HFF-Myc (cell line): ENCODE measurements around the gene ABTB1.
A peak's percentile ranks its signal among the peaks of the same experiment; 100 is the strongest.

ENCODE experiments used
- DNase-seq: peaks from one replicate; pipeline ENCODE4 v3.0.0-alpha.2; 2011; ENCODE audit warnings: low read depth; ENCODE audit errors: extremely low read depth
- H3K4me3 ChIP-seq: replicated peaks from 2 replicates; pipeline ENCODE4 v1.5.1; 2011; ENCODE audit warnings: low read depth, mild to moderate bottlenecking, control low read depth, low read length
- TF ChIP-seq, protein P1 (sequence below): IDR thresholded peaks from 2 replicates; pipeline ENCODE4 v1.5.1; 2012; ENCODE audit warnings: mild to moderate bottlenecking, low read depth, low read length, control low read depth; ENCODE audit errors: missing control alignments

The ABTB1 gene

DNA sequence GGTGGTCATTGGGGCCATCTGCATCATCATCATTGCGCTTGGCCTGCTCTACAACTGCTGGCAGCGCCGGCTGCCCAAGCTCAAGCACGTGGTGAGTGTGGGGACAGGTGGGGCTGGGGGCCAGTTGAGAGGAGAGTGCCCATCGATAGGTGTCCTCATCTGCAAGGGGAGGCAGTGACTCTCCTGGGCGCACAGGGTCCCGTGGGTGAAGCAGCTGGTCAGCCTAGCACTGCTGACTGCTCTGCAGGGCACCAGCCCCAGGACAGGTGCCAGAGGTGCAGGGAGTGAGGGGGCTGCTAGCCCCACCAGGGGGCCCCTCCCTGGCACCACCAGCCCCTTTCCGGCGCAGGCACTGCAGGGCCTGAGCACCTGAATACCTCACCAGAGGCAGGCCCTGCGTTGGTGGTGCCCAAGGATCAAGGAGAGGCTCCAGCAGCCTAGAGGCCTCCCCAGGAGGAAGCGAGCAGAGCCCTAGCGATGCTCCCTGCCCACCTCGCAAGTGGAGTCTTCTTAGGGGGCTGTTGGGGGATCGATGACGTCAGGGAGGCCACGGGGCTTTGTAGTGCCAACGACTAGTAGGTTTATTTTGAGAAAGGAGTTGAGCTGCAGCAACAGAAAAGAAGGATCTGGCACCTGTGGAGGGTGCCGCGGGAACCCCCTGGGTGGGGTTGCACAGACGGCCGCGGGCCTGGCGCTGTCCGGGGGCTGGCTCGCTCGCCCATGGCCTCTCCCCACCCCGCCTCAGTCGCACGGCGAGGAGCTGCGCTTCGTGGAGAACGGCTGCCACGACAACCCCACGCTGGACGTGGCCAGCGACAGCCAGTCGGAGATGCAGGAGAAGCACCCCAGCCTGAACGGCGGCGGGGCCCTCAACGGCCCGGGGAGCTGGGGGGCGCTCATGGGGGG, 976 bp upstream of the ABTB1 start:
- TF ChIP-seq, protein P1, sequence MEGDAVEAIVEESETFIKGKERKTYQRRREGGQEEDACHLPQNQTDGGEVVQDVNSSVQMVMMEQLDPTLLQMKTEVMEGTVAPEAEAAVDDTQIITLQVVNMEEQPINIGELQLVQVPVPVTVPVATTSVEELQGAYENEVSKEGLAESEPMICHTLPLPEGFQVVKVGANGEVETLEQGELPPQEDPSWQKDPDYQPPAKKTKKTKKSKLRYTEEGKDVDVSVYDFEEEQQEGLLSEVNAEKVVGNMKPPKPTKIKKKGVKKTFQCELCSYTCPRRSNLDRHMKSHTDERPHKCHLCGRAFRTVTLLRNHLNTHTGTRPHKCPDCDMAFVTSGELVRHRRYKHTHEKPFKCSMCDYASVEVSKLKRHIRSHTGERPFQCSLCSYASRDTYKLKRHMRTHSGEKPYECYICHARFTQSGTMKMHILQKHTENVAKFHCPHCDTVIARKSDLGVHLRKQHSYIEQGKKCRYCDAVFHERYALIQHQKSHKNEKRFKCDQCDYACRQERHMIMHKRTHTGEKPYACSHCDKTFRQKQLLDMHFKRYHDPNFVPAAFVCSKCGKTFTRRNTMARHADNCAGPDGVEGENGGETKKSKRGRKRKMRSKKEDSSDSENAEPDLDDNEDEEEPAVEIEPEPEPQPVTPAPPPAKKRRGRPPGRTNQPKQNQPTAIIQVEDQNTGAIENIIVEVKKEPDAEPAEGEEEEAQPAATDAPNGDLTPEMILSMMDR: no peak
- no peak for DNase-seq

DNA sequence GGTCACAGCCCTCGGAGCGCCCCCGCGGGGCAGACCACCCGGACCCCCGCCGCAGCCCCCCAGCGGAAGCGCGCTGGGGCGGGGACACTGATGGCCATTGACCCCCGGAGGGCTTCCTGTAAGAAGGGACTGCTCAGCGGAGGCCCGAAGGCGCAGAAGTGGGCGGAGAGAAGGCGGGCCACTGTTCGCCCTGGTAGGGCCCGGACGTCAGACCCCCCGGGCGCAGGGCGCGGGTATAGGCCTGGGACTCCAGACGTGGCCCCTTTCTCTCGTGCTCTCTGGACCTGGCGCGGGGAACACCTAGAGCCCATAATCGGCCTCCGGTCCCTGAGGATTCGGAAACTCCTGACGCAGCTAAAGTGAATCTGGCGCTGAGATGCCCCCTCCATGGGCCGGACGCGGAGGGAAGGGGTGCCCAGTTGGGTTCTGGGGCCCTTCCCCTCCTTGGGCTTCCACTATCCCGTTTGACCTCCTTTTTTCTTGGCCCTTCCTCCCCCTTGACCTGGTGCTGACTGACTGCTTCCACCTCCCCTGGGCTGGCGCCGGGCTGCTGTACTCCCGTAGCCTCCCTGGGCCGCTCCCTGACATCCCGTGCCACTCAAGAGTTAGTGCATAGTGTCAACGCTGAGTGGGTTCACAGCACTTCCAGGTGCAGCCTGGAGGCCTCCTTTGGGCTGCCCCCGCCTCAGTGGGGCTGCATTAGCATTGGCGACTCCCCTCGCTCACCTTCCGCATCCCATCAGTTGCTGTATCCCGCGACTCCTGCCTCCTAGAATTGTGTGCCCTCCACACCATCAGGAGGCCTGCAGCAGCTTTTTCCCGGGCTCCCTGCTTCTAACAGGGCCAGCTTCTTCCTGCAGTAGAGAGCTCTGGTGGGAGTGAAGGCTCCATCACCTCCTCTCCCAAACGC, 694 bp downstream of the ABTB1 start:
- DNase-seq: no peak
- peak overlapping the region; percentile 54 for H3K4me3 ChIP-seq
- TF ChIP-seq, protein P1: no peak

More for the DNA sequence above, 976 bp upstream of the ABTB1 start:
- H3K4me3 ChIP-seq: peak overlapping the region; percentile 54

DNA sequence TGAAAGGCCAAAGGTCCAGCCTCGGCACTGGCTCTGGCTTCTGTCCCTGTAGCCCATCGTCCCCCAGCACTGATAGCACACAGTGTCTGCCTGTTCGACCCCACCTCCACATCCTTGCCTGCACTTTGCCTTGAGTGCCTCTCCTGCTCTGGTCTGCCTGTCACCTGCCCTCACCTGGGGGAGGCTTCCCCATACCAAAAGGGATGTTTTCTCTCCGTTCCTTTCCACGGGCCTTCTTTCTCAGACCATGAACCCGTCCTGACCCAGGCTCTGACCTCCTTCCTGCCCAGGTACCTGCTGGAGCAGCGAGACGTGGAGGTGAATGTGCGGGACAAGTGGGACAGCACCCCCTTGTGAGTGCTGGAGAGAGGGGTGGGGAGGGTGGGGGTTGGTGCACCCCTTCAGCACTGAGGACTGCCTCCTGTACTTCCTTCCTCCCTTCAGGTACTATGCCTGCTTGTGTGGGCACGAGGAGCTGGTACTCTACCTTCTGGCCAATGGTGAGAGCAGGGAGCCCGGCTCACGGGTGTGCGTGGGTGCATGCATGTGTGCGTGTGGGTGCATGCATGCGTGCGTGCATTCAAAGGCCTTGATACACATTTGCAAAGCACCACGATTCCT, 1.5 kb downstream of the ABTB1 start:
- TF ChIP-seq, protein P1: no peak
- peak overlapping the region; percentile 54 for H3K4me3 ChIP-seq
- DNase-seq: no peak

DNA sequence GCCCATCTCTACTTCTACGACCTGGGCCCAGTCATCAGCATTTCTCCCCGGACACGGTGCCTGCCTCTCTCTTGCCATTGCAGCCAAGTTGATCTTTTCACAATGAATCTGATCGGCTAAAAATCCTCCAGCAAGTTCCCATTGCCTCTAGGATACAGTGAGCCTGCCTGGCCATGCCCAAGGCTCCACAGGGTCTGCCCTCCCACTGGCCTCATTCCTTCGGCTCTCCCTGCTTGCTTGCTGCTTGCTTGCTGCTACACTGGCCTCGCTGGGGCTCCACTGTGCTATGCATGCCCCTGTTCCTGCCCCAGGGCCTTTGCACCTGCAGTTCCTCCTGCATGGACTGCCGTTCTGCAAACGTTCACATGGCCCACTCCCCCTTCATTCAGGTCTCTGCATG, 2.0 kb downstream of the ABTB1 start:
- DNase-seq: no peak
- TF ChIP-seq, protein P1: no peak
- no peak overlapping the region for H3K4me3 ChIP-seq

DNA sequence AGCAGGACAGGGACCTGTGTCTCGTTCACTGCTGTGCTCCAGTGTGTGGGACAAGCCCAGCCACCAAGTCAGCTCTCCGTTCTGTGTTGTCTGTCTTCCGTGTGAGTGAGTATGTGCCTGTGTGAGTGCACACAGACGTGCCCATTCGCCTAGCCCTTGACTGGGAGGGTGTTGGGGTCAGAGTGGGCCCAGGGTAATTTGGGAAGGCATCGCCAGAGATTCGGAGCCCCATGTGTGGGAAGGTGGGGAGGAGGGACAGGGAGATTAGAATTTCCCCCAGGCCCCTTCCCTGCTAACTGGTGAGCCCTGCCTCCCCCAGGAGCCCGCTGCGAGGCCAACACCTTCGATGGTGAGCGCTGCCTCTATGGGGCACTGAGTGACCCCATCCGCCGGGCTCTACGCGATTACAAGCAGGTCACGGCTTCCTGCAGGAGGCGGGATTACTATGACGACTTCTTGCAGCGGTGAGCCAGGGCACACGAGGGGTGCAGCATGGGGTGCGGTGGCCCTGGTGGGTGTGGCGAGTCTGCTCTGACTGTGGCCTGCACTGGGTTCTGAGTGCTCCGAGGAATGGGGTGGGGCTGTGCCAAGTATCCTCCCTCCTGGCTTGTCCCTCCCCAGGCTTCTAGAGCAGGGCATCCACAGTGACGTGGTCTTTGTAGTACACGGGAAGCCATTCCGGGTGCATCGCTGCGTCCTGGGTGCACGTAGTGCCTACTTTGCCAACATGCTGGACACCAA, 3.1 kb downstream of the ABTB1 start:
- DNase-seq: no peak
- TF ChIP-seq, protein P1: no peak
- H3K4me3 ChIP-seq: no peak overlapping the region

DNA sequence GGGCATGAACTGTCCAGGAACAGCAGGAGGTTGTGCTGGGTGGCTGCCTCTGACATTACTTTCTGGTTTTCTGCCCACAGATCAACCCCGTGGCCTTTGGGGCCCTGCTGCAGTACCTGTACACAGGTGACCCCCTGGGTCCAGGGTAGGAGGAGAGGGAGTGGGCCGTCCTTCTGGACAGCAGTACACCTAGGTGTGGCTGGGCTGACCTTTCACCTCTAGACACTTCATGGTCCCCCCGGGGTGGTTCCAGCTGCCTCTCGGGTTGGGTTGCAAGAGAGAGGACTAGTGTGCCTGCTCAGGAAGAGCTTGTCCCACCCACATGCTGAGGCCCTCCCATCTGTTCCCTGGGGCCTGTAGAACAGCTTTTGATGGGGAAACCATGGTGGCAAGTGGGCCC, 3.7 kb downstream of the ABTB1 start:
- DNase-seq: no peak
- H3K4me3 ChIP-seq: no peak overlapping the region
- TF ChIP-seq, protein P1: no peak
